Transverse colon (tissue), 4 donors: ENCODE measurements around the gene ADM5.

Experiments used
- CTCF ChIP-seq, 5 experiments: fragments of 200-600 bp in 3 of 5; fragments of 450-650 bp in 2 of 5; sonication (generic) in 3 of 5; IDR thresholded peaks; 1 replicate in 2 of 5; 2 replicates in 3 of 5; pipeline ENCODE4 v1.5.1; 2016 to 2017; ENCODE audit warnings: antibody characterized with exemption in 5 of 5, inconsistent platforms in 3 of 5, mild to moderate bottlenecking in 2 of 5, moderate library complexity in 1 of 5
- EP300 ChIP-seq: sonication (generic); formaldehyde crosslinking; IDR thresholded peaks from one replicate; pipeline ENCODE4 v1.6.1; 2017; ENCODE audit warnings: antibody characterized with exemption, low read depth
- POLR2A ChIP-seq: fragments of 450-650 bp; IDR thresholded peaks from one replicate; pipeline ENCODE4 v1.6.1; 2016; ENCODE audit warnings: antibody characterized with exemption, mild to moderate bottlenecking, moderate library complexity
- POLR2AphosphoS5 ChIP-seq, 3 donors: sonication (generic); formaldehyde crosslinking; IDR thresholded peaks; one replicate each; pipeline ENCODE4 v1.6.1; 2016; ENCODE audit warnings: antibody characterized with exemption in 3 of 3

DNA sequence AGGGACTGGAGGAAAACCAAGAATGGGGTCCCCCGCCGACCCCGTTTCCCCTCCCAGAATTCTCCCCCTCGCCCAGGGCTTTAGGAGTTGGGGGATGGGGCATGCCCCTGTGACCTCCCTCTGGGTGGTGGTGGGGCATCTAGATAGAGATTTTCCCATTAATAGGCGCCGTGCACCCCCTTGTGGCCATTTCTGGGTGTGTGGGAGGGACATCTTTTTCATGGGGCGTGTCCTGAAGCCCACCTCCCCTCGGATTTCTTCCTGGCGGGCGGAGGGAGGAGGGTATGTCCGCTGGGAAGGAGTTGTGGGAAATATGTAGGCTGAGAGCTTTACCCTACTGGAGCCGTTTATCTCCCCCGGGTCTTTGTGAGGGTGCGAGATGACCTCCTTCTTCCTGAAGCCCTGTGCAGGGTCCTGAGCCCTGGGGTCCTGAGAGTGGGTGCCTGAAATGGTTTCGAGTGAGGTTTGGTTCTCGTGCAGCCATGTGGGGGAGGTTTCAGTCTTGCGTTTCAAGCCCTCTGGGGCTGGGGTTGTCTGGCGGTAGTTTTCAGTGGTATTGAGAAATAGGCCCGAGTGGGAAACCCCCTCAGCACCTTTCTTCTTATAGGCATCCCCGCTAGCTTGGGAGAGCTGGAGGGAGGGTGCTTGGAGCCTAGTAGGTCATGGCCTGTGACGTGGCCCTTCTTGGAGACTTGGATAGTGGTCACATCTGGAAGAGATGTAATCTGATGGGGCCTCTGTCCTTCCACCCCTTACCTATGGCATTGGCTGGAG lies 11.3 kb upstream of the ADM5 start:
- peak; percentile 53 to 74 (median 57) for TF ChIP-seq CTCF (IDR thresholded peaks at IDR 0.05)
- TF ChIP-seq POLR2AphosphoS5 (IDR thresholded peaks at IDR 0.05): no peak
- no peak for TF ChIP-seq POLR2A
- TF ChIP-seq EP300: no peak
